Measurements from ENCODE around the gene TMA7. TPM values are rescaled to one million over a fixed set of nuclear protein-coding genes. Genes with fewer than 3 reads are reported as not detected.

Gene TMA7
- polyA plus RNA-seq, 2 of the 4 experiments (the other 2 are of a cell fraction): 303 to 417 TPM

DNA sequence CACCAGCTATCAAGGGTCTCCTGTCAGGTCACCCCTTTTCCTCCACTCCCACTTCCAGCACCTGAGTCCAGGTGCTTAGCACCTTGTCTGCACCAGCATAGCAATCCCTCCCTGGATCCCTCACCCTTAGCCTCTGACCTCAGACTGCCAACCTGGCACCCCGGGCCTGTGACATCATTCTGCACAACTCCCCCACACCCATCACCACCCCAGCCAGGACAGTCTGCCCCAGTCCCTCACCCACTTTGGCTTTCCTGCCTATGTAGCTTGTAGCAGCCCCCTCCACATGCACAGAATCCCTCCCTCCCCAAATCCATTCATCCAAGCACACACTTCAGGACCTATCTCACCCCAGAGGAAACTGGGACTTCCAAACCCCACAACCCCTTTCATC lies 9.4 kb upstream of the TMA7 start (continued):
- TF ChIP-seq BHLHE40 (IDR thresholded peaks at IDR 0.05; ENCODE audit: low read depth, low read length): no peak
- TF ChIP-seq HES2 (IDR thresholded peaks at IDR 0.05): no peak
- no peak for TF ChIP-seq HMGXB4 (CRISPR knock-in tag; IDR thresholded peaks at IDR 0.05; ENCODE audit: borderline replicate concordance)
- no peak for TF ChIP-seq HOXB13 (CRISPR knock-in tag; IDR thresholded peaks at IDR 0.05; ENCODE audit: low read depth)
- TF ChIP-seq HEYL (CRISPR knock-in tag; IDR thresholded peaks at IDR 0.05): no peak

DNA sequence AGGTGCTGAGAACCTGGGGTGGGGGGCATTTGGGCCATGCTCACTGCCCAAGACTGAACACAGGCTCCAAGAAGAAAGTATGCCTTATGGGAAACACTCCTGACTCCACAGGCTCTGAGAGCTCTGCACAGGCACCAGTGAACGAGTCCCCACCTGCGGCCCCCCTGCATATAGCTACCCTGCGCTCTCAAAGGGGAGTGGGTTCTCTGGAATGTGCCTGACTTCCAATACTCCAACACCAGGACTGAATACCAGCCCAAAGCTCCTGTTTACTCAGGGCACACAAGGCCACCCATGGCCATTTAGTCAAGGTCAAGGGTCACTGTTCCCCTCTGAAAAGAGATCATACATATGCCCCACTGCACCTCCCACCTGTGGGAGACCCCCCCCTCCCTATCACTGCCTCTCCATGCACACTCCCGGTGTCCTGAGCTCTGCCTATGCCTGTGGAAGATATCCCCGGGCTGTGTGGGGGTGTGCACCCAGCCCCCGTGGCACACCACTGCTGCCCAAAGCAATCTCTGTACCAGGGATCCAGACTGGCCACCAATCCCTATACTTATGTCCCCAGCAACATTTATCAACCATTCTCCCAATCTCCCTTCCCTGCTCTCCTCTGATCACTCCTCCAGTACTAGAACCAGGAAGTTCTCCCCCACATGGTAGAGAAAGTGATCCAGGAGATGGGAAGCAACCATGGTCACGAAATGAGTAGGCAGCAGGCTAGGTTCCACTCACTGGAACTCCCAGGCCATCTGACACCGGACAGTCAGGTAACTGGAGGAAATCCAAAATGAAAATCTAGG lies 8.6 kb upstream of the TMA7 start:
- ChIA-PET POLR2A (no interaction called here), CTCF (interaction anchor here (1.3 to 13.6 kb wide), 3 partner anchors 11 to 156 kb away, joined by 3 to 488 read pairs (median 270); no protein-coding TSS in a partner anchor)
- peaks cover 62% of the 10 kb centered on the region for H3K4me1 ChIP-seq
- no peak for DNase-seq (ENCODE audit: low read depth in 1 of 2, low spot score in 1 of 2)
- TF ChIP-seq SMC3 (IDR thresholded peaks at IDR 0.05) (no peak), PHF8 (IDR thresholded peaks at IDR 0.05; ENCODE audit: borderline replicate concordance, low read depth) (no peak), ELK1 (IDR thresholded peaks at IDR 0.05; ENCODE audit: low read depth, low read length) (no peak), HOXB5 (CRISPR knock-in tag; IDR thresholded peaks at IDR 0.05) (no peak), SREBF2 (IDR thresholded peaks at IDR 0.05) (no peak), MAZ (IDR thresholded peaks at IDR 0.05; ENCODE audit: borderline replicate concordance, low read depth, low read length) (no peak), EHMT2 (IDR thresholded peaks at IDR 0.05; ENCODE audit: low read depth) (no peak), USF2 (IDR thresholded peaks at IDR 0.05) (no peak), POLR2A (IDR thresholded peaks at IDR 0.05; ENCODE audit: low read length) (no peak), TFCP2L1 (CRISPR knock-in tag; IDR thresholded peaks at IDR 0.05) (no peak), CBX2 (IDR thresholded peaks at IDR 0.05; ENCODE audit: borderline replicate concordance, low read depth) (no peak), NPAS2 (CRISPR knock-in tag; IDR thresholded peaks at IDR 0.05; ENCODE audit: borderline replicate concordance) (no peak), CTCF (IDR thresholded peaks at IDR 0.05) (no peak), TP53 (CRISPR knock-in tag; IDR thresholded peaks at IDR 0.05) (no peak), EP300 (IDR thresholded peaks at IDR 0.05) (no peak), FOSB (CRISPR knock-in tag; IDR thresholded peaks at IDR 0.05) (no peak), MAFK (IDR thresholded peaks at IDR 0.05; ENCODE audit: partially characterized antibody) (no peak), HOXA7 (CRISPR knock-in tag; IDR thresholded peaks at IDR 0.05) (no peak), JUN (IDR thresholded peaks at IDR 0.05) (no peak)
- TF ChIP-seq, protein P1, sequence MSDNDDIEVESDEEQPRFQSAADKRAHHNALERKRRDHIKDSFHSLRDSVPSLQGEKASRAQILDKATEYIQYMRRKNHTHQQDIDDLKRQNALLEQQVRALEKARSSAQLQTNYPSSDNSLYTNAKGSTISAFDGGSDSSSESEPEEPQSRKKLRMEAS (IDR thresholded peaks at IDR 0.05): no peak
- no peaks in the 10 kb centered on the region for H3K9me3 ChIP-seq
- no peak for FAIRE-seq
- H3K4me3 ChIP-seq: no peak overlapping the region
- H3K27ac ChIP-seq: 0 out of 6 replicates have a peak overlapping the region, but pooled peaks of 1 of the 2 experiments have one; percentile 26
- WGBS (ENCODE audit: missing lambda C conversion rate): 76% methylated on average over 6 of the region's 8 CpGs
- no peak for ATAC-seq
- no peak overlapping the region for H3K4me2 ChIP-seq
